GM21737 (cell line): ENCODE data around the gene ADAMTS17.
"Not testable (repeated sequence)": the region's sequence is repeated elsewhere in the genome, so short reads cannot be mapped to it uniquely, and the experiment has no call there.

Source experiments
- ATAC-seq: cut with Tn5 transposase; IDR thresholded peaks from one replicate; pipeline ENCODE4 v1.9.1; 2021; ENCODE audit warnings: mild to moderate bottlenecking, moderate library complexity; ENCODE audit not compliant: unreplicated experiment

The ADAMTS17 gene

GRCh38 chr15:99983171-99983885 lies 358.4 kb downstream of the ADAMTS17 start:
- no peak for ATAC-seq

- no peak for ATAC-seq
These were observed 359.1 kb downstream of the ADAMTS17 start for GRCh38 chr15:99982662-99983061.

DNA sequence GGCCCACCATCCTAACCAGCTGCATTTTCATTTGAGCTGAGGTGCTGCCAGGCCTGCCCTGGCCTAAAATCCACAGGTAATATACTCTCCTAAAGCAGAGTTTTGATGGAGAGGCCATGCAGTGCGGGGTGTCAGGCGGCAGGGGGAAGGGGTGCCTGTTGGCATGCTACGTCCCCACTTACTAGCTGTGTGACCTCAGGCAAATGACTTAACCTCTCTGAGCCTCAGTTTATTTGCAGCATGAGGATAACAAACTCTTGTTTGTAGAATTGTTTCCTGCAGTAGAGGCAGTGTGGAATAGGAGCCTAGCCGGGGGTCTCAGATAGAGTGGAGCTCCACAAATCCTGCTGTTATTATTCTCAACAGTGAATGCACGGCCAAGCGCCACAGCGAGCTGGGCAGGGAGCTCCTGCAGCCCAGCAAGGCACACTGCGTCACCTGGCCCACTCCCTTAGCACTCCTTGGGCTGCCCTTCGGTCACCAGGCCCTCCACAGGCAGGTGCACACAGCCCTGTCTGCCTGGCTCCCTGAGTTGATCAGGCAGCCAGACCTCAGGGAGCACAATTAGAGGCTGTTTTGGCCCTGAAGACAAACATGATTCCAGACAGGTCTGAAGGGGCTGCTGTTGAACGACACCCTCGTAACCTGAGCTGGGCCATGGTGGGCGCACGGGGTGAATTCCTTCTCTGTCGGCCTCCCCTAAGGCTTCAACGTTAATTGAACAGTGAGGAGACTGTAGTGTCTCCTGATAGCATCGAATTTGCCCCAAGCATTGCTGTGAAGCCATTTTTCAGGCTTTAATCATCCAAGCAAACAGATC lies 359.7 kb downstream of the ADAMTS17 start:
- no peak for ATAC-seq

DNA sequence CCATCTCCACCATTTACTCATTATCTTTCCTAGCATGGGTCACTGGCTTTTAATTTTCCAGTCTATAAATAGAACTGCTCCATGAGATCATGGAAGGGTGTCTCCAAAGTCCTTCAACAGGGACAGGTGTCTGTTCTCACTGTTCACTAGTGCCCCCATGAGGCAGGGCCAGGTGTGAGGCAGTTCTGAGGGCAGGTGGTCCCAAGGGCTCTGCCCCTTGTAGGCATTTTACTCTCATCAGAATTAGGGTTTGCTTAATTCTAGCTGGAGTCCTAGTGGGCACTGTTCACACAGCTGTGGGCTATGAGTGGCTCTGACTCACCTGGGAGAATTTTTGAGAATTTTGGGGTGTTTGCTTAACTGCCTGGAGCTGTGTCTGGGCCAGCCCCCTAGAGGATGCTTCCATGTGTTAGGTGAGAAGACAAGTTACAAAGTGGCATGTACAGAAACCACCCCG lies 360.6 kb downstream of the ADAMTS17 start:
- no peak for ATAC-seq

DNA sequence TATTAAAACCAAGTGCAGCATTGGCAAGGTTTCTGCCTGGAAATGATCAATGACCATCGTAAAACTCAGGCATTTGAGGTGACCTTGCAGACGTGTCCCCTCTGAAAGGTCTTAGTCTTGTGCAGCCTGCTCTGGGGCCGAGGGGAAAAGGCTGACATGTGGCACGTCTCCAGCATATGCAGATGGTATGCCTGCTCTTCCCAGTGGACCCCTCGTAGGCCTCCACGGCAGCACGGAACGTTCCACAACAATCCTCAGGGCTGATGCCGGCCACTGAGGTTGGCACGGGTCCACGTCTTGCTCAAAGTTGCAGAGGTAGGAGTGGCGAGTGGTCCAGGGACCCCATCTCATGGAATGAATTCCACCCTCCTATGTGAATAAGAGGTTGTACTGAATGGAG lies 361.0 kb downstream of the ADAMTS17 start:
- no peak for ATAC-seq

DNA sequence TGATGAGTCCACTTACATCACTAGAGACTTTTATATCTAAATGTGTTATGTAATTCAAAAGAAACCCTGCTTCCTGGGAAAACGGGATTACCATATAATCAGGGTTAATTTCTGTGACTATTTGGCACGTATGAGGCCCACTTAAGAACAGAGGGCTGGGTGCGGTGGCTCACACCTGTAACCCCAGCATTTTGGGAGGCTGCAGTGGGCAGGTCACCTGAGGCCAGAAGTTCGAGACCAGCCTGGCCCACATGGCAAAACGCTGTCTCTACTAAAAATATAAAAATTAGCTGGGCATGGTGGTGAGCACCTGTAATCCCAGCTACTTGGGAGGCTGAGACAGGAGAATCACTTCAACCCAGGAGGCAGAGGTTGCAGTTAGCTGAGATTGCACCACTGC lies 361.9 kb downstream of the ADAMTS17 start:
- not testable (repeated sequence) for ATAC-seq

GRCh38 chr15:99979371-99979770 lies 362.4 kb downstream of the ADAMTS17 start:
- no peak for ATAC-seq

- no peak for ATAC-seq
These were observed 363.3 kb downstream of the ADAMTS17 start for GRCh38 chr15:99978426-99978825.

DNA sequence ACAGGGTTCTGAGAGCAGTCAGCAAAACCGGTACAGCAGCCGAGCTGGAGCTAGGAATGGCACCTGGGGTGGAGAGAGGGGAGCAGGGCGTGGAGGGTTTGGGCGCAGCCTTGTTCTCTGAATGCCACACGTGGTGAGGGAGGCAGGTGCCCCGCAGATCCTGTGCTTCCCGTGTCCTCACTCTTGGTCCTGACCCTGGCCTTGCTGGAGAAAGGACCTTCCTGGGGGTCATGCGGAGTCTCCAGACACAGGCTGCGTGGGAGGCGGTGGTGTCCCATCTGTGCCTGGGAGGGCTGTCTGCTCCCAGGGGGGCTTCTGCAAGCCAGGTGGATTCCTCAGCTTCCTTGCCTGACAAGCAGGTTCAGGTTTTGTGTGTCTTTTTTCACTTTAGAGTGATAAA lies 363.8 kb downstream of the ADAMTS17 start:
- no peak for ATAC-seq

DNA sequence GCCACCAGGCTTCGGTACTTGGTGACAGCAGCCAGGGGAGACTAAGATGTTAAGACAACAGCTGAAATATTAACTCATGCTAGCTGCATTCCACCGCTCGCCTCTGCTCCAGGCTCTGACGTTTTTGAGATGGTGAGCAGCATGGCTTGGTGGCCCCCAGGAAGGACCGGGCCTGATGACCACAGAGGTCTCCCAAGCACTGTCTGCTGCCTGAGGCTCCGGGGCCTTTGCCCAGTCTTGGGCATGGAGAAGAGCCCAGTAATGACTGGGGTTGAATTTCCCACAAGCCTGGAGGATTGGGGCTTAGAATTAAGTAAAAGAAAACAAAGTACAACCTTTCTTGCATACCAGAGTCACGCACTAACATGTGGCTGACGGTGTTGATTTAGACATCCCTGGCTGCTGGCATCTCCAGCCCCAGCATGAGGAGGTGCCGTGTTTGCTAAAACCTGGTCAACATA lies 364.9 kb downstream of the ADAMTS17 start:
- ATAC-seq: no peak

GRCh38 chr15:99976000-99976399 lies 365.8 kb downstream of the ADAMTS17 start:
- ATAC-seq: no peak

DNA sequence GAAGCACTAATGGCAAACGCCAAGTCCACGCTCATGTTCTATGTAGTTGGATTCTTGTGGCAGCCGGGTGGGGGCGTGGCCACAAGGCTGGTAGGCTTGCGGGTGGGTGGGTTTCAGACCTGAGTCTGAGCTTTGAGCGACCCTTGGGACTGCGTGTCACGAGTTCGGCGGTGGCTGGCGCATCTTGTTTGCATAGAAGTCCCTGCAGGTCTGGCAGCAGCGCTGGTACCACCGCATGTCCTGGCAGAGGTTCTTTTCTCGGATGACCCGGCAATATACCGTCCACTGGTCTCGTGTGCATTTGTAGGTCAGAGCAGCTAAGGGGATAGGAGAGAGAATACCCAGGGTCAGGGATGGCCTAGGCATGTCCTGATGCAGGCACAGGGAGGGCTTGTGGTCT lies 367.5 kb downstream of the ADAMTS17 start:
- ATAC-seq: no peak

DNA sequence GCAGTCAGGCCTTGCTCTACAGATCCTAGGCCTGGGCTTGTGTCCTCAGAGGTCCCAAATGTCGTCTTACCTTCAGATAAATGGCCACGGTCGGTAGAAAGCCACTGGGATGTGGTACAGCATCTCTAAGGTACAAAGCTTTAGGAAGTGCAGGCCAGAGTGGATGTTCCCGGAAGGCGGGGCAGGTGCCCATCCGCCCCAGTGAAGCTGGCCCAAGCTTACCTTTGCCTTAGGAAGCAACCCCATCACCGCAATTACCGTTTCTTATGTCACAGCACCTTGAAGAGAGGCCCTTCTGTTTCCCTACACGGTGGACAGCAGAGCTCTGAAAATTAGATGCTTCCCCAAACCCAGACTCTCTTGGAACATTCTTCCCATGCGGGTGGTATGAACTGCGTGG lies 368.4 kb downstream of the ADAMTS17 start:
- ATAC-seq: no peak

- no peak for ATAC-seq
These were observed 370.8 kb downstream of the ADAMTS17 start for GRCh38 chr15:99970891-99971430.

DNA sequence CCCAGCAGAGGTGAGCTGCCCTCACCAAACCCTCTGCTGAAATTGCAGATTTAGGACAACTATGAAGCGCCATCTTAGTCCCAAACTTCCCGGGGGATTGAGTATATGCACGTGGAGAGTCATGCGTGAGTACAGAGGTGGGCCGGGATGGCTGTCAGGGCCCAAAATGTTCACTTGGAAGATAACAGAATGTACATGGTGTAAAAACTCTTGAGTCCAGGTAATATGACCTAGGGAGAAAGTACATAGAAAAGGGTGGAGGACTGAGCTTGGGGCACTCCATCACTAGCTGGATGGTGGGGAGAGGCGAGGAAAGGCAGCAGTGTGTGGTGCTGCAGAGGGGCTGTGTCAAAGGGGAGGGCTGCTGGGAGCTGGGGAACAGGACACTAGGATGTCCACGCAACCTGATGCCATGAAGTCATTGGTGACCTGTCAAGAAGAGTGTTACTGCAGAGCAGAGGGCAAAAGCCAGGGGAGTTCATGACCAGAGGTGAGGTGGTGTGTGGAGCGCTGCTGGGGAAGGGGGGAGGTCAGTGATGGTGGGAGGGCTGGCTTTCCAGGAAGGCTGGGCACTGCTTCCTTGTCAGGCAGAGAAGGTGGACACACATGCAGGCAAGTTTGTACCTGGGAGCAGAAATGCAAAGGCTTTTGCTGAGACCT lies 372.4 kb downstream of the ADAMTS17 start:
- ATAC-seq: no peak

- no peak for ATAC-seq
These were observed 373.9 kb downstream of the ADAMTS17 start for GRCh38 chr15:99967841-99968371.

DNA sequence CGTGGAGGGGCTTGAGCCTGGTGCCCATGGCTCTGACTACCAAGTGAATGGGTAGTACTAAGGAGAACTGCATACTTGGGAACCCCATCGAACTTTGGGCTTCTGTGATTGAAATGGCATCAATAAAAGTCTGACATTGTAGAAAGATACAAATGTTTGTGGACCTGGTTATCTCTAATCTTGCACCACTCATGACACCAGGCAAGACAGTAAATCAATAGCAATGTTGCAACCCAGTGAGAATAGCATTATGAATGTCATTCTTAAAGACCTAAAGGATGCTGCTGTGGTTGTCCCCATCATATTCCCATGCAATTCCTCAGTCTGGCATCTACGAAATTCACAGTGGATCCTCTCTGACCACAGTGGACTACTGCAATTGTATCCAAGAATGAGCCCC lies 375.0 kb downstream of the ADAMTS17 start:
- no peak for ATAC-seq

GRCh38 chr15:99965376-99965775 lies 376.4 kb downstream of the ADAMTS17 start:
- no peak for ATAC-seq

DNA sequence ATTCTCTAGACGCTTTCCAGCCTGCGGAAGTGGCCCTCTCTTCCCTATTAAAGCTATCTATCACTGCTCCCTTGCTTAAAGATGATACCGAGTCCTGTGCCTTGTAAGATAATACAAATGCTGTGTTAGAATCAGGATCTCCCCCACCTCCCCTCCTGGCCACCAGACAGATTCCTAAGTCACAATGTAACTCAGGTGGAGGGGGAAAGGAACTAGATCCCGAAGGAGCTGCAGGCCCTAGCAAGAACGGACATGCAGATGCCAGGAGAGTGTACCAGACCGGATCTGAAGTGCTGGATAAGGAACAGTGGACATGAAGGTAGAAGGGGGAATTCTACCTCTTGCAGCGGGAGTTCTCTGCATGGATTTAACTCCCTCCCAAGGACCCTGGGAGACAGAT lies 377.8 kb downstream of the ADAMTS17 start:
- no peak for ATAC-seq

DNA sequence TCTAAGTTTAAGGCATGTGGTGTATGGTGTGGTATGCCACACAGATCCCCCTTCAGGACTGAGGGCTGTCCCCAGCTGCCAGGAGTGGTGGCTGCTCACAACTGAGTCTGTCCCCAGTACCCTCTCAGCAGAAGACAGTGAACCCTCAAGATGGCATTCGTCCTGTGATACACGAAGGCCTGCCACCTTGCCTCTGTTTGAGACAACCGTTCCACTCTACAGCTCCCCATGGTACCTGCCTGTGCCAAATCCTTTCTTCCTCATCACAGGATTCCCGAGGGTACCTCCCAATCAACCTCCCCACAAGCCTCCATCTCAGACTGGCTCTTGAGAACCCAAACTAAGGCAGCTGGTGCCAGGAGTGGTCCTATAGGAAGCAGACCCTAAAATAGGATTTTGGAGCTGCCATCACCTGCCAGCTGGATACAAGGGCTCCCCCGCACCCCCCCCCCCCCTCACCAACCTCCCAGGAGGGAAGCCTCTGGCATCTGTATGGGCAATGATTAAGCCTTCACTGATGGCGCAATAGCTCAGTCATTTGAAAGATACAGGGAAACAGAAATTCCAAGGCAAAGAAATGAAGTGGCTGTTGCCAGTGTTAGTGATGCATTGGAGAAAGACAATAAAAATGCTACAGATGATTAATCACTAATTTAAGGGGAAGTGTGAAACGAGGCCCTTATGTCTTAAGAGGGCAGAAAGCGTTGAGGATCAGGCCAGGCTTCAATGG lies 378.5 kb downstream of the ADAMTS17 start:
- ATAC-seq: no peak
